Esophagus muscularis mucosa (tissue), 4 donors: ENCODE data around the gene C5orf47. TPM values are rescaled to one million over a fixed set of nuclear protein-coding genes. Genes with fewer than 3 reads are reported as not detected.

Experiments
- DNase-seq: peaks from one replicate; pipeline ENCODE4 v3.0.0-alpha.2; 2017; ENCODE audit errors: extremely low spot score
- H3K27ac ChIP-seq, 4 donors: fragments of 200-600 bp; sonication (generic); replicated peaks in 1 of 4; 1 replicate in 3 of 4; 2 replicates in 1 of 4; pipeline ENCODE4 v1.5.1; 2016 to 2019; ENCODE audit warnings: mild to moderate bottlenecking in 1 of 4
- H3K27me3 ChIP-seq, 4 donors: fragments of 200-600 bp; sonication (generic); one replicate each; pipeline versions ENCODE4 v1.5.1 to v1.6.0; 2016 to 2019
- H3K36me3 ChIP-seq, 4 donors: fragments of 200-600 bp; sonication (generic); one replicate each; pipeline ENCODE4 v1.5.1; 2016 to 2019
- H3K4me1 ChIP-seq, 4 donors: fragments of 200-600 bp; sonication (generic); one replicate each; pipeline ENCODE4 v1.5.1; 2016 to 2019
- H3K4me3 ChIP-seq, 4 donors: fragments of 200-600 bp; sonication (generic); 1 replicate in 2 of 4; 2 replicates in 2 of 4; pipeline ENCODE4 v1.5.1; 2016 to 2019; ENCODE audit warnings: mild to moderate bottlenecking in 4 of 4, moderate library complexity in 1 of 4
- H3K9me3 ChIP-seq, 4 donors: fragments of 200-600 bp; sonication (generic); 1 replicate in 3 of 4; 2 replicates in 1 of 4; pipeline ENCODE4 v1.5.1; 2016 to 2019
- CTCF ChIP-seq, 3 experiments: fragments of 200-600 bp in 2 of 3; fragments of 450-650 bp in 1 of 3; sonication (generic) in 2 of 3; IDR thresholded peaks; one replicate each; pipeline ENCODE4 v1.5.1; 2017 to 2019; ENCODE audit warnings: antibody characterized with exemption in 3 of 3, mild to moderate bottlenecking in 2 of 3, moderate library complexity in 1 of 3
- EP300 ChIP-seq: sonication (generic); formaldehyde crosslinking; IDR thresholded peaks from one replicate; pipeline ENCODE4 v1.6.1; 2017; ENCODE audit warnings: antibody characterized with exemption
- POLR2A ChIP-seq: fragments of 450-650 bp; IDR thresholded peaks from one replicate; pipeline ENCODE4 v1.6.1; 2017; ENCODE audit warnings: antibody characterized with exemption, moderate library complexity, mild to moderate bottlenecking, low read depth
- POLR2AphosphoS5 ChIP-seq, 2 donors: sonication (generic); formaldehyde crosslinking; IDR thresholded peaks; one replicate each; pipeline ENCODE4 v1.6.1; 2017; ENCODE audit warnings: antibody characterized with exemption in 2 of 2
- WGBS: methylation state at CpG from one replicate; pipeline ENCODE4 v1.1.5; 2018; 5-methylcytosine and 5-hydroxymethylcytosine counted together
- intact Hi-C: fragments of 100-400 bp; cut with DNase I; formaldehyde crosslinking; loops from one replicate; pipeline ENCODE4 v1.15.1; 2023
- total RNA-seq, 4 donors: library from RNA; depleted of rRNA; stranded (reverse); fragments of >200 nt; gene quantifications; one replicate each; pipeline versions ENCODE4 v1.1.0 to v1.2.1, GENCODE V29; 2016

Gene C5orf47
- total RNA-seq, 4 donors from 2014 or later, result not detected

GRCh38 chr5:174052636-174053035, 63.7 kb downstream of the C5orf47 start:
- no peak overlapping the region for H3K27ac ChIP-seq
- 86% methylated on average over 5 of the region's 5 CpGs for WGBS
- intact Hi-C loops, result no loop called here
- no peak for DNase-seq
- no peak overlapping the region for H3K4me3 ChIP-seq
- no peaks in the 10 kb centered on the region for H3K4me1 ChIP-seq
- TF ChIP-seq EP300 (no peak), CTCF (IDR thresholded peaks at IDR 0.05) (no peak), POLR2A (no peak), POLR2AphosphoS5 (IDR thresholded peaks at IDR 0.05) (no peak)
- H3K9me3 ChIP-seq, result no peaks in the 10 kb centered on the region
- H3K27me3 ChIP-seq, result peaks cover 0 to 20% (median 0%) of the 10 kb centered on the region in 4 donors
- H3K36me3 ChIP-seq, result no peaks in the 10 kb centered on the region

GRCh38 chr5:174053905-174054304, 64.9 kb downstream of the C5orf47 start:
- H3K9me3 ChIP-seq, result no peaks in the 10 kb centered on the region
- 93% methylated on average over 3 of the region's 3 CpGs for WGBS
- intact Hi-C loops, result no loop called here
- H3K36me3 ChIP-seq, result no peaks in the 10 kb centered on the region
- no peak overlapping the region for H3K27ac ChIP-seq
- H3K27me3 ChIP-seq, result peaks cover 0 to 17% (median 0%) of the 10 kb centered on the region in 4 donors
- no peak overlapping the region for H3K4me3 ChIP-seq
- no peak for DNase-seq
- H3K4me1 ChIP-seq, result no peaks in the 10 kb centered on the region
- TF ChIP-seq EP300, result no peak
- no peak for TF ChIP-seq POLR2A
- TF ChIP-seq POLR2AphosphoS5 (IDR thresholded peaks at IDR 0.05), result no peak
- TF ChIP-seq CTCF (IDR thresholded peaks at IDR 0.05), result no peak

Other genes with a start within 250 kb of the C5orf47 start
- gene CPEB4, start 100.8 kb upstream of the C5orf47 start, total RNA-seq, result 10 to 100 TPM; 44.9 to 96.4 (median 54.4) TPM
- gene NSG2, start 56.5 kb downstream of the C5orf47 start, total RNA-seq, result 1 to 10 TPM; 3.4 to 5.4 (median 3.9) TPM